Osteocyte (in vitro differentiated cells): ENCODE measurements around the gene DENND4B. TPM values are rescaled to one million over a fixed set of nuclear protein-coding genes. Genes with fewer than 3 reads are reported as not detected.

ENCODE experiments used
- DNase-seq: peaks from one replicate; pipeline ENCODE4 v3.0.0; 2021; ENCODE audit warnings: mixed read lengths; ENCODE audit not compliant: unreplicated experiment; ENCODE audit errors: extremely low spot score
- H3K27ac Mint-ChIP-seq: one replicate; pipeline ENCODE4 v1.8.0; 2021; ENCODE audit warnings: mild to moderate bottlenecking, mixed read lengths; ENCODE audit not compliant: unreplicated experiment
- H3K27me3 Mint-ChIP-seq: one replicate; pipeline ENCODE4 v1.8.0; 2021; ENCODE audit warnings: mixed read lengths; ENCODE audit not compliant: unreplicated experiment
- H3K36me3 Mint-ChIP-seq: one replicate; pipeline ENCODE4 v1.8.0; 2021; ENCODE audit warnings: mixed read lengths; ENCODE audit not compliant: unreplicated experiment
- H3K4me1 Mint-ChIP-seq: one replicate; pipeline ENCODE4 v1.8.0; 2021; ENCODE audit warnings: mixed read lengths; ENCODE audit not compliant: unreplicated experiment
- H3K4me3 Mint-ChIP-seq: one replicate; pipeline ENCODE4 v1.8.0; 2021; ENCODE audit warnings: mild to moderate bottlenecking, moderate library complexity, mixed read lengths; ENCODE audit not compliant: unreplicated experiment
- H3K9me3 Mint-ChIP-seq: one replicate; pipeline ENCODE4 v1.8.0; 2021; ENCODE audit warnings: mixed read lengths; ENCODE audit not compliant: unreplicated experiment
- total RNA-seq: library from RNA; stranded (reverse); gene quantifications from 2 replicates; pipeline ENCODE4 v1.2.1, GENCODE V29; 2021
- TF ChIP-seq, protein P1 (sequence below): fragments of 200-600 bp; sonication (generic); IDR thresholded peaks from 2 replicates; pipeline ENCODE4 v1.5.0; 2021; ENCODE audit warnings: antibody characterized with exemption, mild to moderate bottlenecking, moderate library complexity

The DENND4B gene
- total RNA-seq, 1 donor from 2014 or later = 53.1 TPM

- Mint-ChIP-seq H3K9me3 (no peaks in the 10 kb centered on the region), H3K36me3 (peaks cover 31% of the 10 kb centered on the region), H3K4me1 (peaks cover 30% of the 10 kb centered on the region), H3K4me3 (no peak overlapping the region), H3K27ac (no peak overlapping the region), H3K27me3 (no peaks in the 10 kb centered on the region)
- TF ChIP-seq, protein P1, sequence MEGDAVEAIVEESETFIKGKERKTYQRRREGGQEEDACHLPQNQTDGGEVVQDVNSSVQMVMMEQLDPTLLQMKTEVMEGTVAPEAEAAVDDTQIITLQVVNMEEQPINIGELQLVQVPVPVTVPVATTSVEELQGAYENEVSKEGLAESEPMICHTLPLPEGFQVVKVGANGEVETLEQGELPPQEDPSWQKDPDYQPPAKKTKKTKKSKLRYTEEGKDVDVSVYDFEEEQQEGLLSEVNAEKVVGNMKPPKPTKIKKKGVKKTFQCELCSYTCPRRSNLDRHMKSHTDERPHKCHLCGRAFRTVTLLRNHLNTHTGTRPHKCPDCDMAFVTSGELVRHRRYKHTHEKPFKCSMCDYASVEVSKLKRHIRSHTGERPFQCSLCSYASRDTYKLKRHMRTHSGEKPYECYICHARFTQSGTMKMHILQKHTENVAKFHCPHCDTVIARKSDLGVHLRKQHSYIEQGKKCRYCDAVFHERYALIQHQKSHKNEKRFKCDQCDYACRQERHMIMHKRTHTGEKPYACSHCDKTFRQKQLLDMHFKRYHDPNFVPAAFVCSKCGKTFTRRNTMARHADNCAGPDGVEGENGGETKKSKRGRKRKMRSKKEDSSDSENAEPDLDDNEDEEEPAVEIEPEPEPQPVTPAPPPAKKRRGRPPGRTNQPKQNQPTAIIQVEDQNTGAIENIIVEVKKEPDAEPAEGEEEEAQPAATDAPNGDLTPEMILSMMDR = no peak
- no peak for DNase-seq
Measured at GRCh38 chr1:153954826-153955225, 8.3 kb upstream of the DENND4B start.

GRCh38 chr1:153953859-153954365, 7.4 kb upstream of the DENND4B start:
- Mint-ChIP-seq H3K9me3 (no peaks in the 10 kb centered on the region), H3K36me3 (peaks cover 28% of the 10 kb centered on the region), H3K4me1 (peaks cover 23% of the 10 kb centered on the region), H3K4me3 (no peak overlapping the region), H3K27me3 (no peaks in the 10 kb centered on the region), H3K27ac (peak overlapping the region; percentile 50)
- TF ChIP-seq, protein P1 = no peak
- no peak for DNase-seq

GRCh38 chr1:153951801-153952200, 5.3 kb upstream of the DENND4B start:
- Mint-ChIP-seq H3K4me3 (no peak overlapping the region), H3K4me1 (peaks cover 11% of the 10 kb centered on the region), H3K9me3 (no peaks in the 10 kb centered on the region), H3K36me3 (peaks cover 30% of the 10 kb centered on the region), H3K27ac (no peak overlapping the region), H3K27me3 (no peaks in the 10 kb centered on the region)
- DNase-seq = no peak
- TF ChIP-seq, protein P1 = no peak

DNA sequence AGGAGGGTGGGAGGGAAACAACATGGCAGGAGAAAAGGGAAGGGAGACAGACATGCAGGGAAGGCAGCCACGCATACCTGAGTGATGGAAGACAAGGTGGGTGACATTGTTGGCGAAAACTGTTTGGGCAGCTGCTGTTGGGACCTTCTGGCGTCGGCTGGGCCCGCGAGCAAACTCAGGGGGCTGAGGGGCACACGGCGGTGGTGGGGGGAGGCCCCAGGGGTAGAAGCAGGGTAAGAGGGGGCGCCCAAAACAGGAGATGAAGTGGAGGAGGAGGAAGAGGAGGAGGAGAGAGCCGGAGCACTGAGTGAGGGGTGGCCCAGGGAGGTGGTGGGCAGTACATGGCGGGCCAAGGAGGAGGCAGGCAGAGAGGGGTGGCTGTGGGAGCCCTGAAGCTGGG, 4.7 kb upstream of the DENND4B start:
- TF ChIP-seq, protein P1 = no peak
- H3K9me3 Mint-ChIP-seq = no peaks in the 10 kb centered on the region
- H3K4me1 Mint-ChIP-seq = peaks cover 7% of the 10 kb centered on the region
- H3K27me3 Mint-ChIP-seq = no peaks in the 10 kb centered on the region
- DNase-seq = no peak
- peaks cover 30% of the 10 kb centered on the region for H3K36me3 Mint-ChIP-seq
- H3K4me3 Mint-ChIP-seq = no peak overlapping the region
- no peak overlapping the region for H3K27ac Mint-ChIP-seq

DNA sequence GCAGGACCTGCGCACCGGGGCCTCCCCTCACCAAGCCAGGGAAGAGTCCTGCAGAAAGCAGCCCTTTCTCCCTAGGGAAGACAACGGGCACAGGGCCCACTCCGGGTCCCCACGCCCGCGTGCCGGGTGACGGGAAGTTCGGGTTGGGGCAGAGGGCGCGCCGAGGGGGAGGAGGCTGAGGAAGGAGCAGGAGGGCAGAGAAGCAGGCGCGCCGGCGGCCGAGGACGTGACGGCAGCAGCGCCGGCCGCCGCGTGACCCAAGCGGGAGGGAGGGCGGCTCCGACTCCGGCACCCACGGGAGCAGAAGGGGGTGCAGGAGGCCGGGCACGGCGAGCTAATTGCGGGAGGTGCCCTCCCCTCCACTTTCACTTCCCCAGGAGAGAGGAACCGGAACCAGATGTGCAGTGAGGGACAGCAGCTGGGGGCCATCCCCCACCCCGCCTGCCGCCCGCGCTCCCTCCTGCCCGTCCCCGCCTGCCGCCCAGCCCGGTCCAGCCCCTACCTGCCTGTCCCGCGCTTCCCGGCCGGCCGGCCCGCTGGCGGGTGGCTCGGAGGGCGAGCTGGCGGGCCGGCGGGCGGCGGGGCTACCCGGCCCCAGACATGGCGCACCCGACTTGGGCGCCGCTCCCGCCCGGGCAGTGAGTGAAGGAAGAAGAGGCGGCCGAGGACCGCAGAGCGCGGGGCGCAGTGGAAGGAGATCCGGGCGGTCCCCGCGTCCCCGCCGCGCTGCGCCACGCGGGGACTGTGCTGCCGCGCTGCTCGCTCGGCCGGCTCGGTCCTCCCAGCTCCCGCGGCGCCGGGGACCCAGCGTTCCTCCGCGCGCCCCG, 510 bp downstream of the DENND4B start:
- DNase-seq = no peak
- Mint-ChIP-seq H3K9me3 (no peaks in the 10 kb centered on the region), H3K4me1 (peaks cover 18% of the 10 kb centered on the region), H3K27me3 (no peaks in the 10 kb centered on the region), H3K4me3 (peak overlapping the region; percentile 77), H3K27ac (peak overlapping the region; percentile 63), H3K36me3 (peaks cover 13% of the 10 kb centered on the region)
- TF ChIP-seq, protein P1 = no peak
